IMR-90 (cell line): ENCODE data around the gene FIGLA. TPM values are rescaled to one million over a fixed set of nuclear protein-coding genes. Genes with fewer than 3 reads are reported as not detected.

ENCODE experiments used
- ATAC-seq: fragments of 200-7000 bp; cut with Tn5 transposase; 2 replicates; pipeline ENCODE4 v1.9.1; 2020; ENCODE audit warnings: low read depth, mild to moderate bottlenecking, moderate library complexity
- BruUV-seq: library from RNA; stranded (reverse); fragments of 400-500 nt; replicated peaks from 2 replicates; lab custom pipeline; 2021; lab: Mats Ljungman, UMichigan
- CTCF ChIA-PET: fragments of 300-600 bp; formaldehyde crosslinking; extraction: SDS; loops from one replicate; lab custom pipeline; 2021; ENCODE audit warnings: antibody characterized with exemption; lab: Yijun Ruan, JAX
- POLR2A ChIA-PET: fragments of 300-600 bp; sonication (Branson Sonifier 250); formaldehyde crosslinking; loops from one replicate; lab custom pipeline; 2022; ENCODE audit warnings: antibody characterized with exemption; ENCODE audit not compliant: unreplicated experiment; lab: Charles Lee
- DNase-seq: peaks from one replicate; pipeline ENCODE4 v3.0.0; 2013
- H2AFZ ChIP-seq: replicated peaks from 2 replicates; pipeline ENCODE3; 2013; ENCODE audit warnings: low read length, mild to moderate bottlenecking; ENCODE audit not compliant: poor library complexity
- H2AK5ac ChIP-seq: 2 replicates; pipeline ENCODE4 v1.6.1; 2013; ENCODE audit warnings: low read depth, low read length, inconsistent platforms
- H2AK9ac ChIP-seq: replicated peaks from 2 replicates; pipeline ENCODE3; 2013; ENCODE audit warnings: mild to moderate bottlenecking, low read depth, low read length, moderate library complexity; ENCODE audit not compliant: poor library complexity
- H2BK120ac ChIP-seq: 2 replicates; pipeline ENCODE4 v1.6.1; 2013; ENCODE audit warnings: low read depth, low read length, inconsistent platforms
- H2BK15ac ChIP-seq: 3 replicates; pipeline ENCODE4 v1.6.1; 2013; ENCODE audit warnings: low read depth, low read length, inconsistent platforms
- H2BK20ac ChIP-seq: 2 replicates; pipeline ENCODE4 v1.6.1; 2013; ENCODE audit warnings: low read depth, mild to moderate bottlenecking, inconsistent platforms, low read length, moderate library complexity
- H2BK5ac ChIP-seq: 2 replicates; pipeline ENCODE4 v1.6.1; 2013; ENCODE audit warnings: mild to moderate bottlenecking, low read depth, low read length, inconsistent platforms; ENCODE audit not compliant: poor library complexity, severe bottlenecking
- H3K14ac ChIP-seq: replicated peaks from 2 replicates; pipeline ENCODE4 v1.6.1; 2013; ENCODE audit warnings: low read depth, low read length, inconsistent platforms
- H3K18ac ChIP-seq: 2 replicates; pipeline ENCODE4 v1.6.1; 2013; ENCODE audit warnings: low read depth, low read length, control low read depth
- H3K23ac ChIP-seq: 2 replicates; pipeline ENCODE4 v1.6.1; 2013; ENCODE audit warnings: low read depth, low read length, inconsistent platforms
- H3K27ac ChIP-seq: 2 replicates; pipeline ENCODE4 v1.5.1; 2013; ENCODE audit warnings: mild to moderate bottlenecking, control low read depth, low read length; ENCODE audit not compliant: insufficient read depth
- H3K27me3 ChIP-seq: 2 replicates; pipeline ENCODE4 v1.6.1; 2013; ENCODE audit warnings: low read length; ENCODE audit not compliant: control insufficient read depth, insufficient read depth
- H3K36me3 ChIP-seq: 2 replicates; pipeline ENCODE4 v1.6.1; 2013; ENCODE audit warnings: low read length, mixed read lengths; ENCODE audit not compliant: control insufficient read depth, insufficient read depth
- H3K4ac ChIP-seq: 2 replicates; pipeline ENCODE4 v1.6.1; 2013; ENCODE audit warnings: low read depth, low read length, inconsistent platforms
- H3K4me1 ChIP-seq: 2 replicates; pipeline ENCODE4 v1.6.1; 2013; ENCODE audit warnings: low read length, mixed read lengths; ENCODE audit not compliant: control insufficient read depth, insufficient read depth
- H3K4me2 ChIP-seq: 2 replicates; pipeline ENCODE4 v1.6.1; 2013; ENCODE audit warnings: low read depth, mild to moderate bottlenecking, control low read depth, low read length, moderate library complexity
- H3K4me3 ChIP-seq: 2 replicates; pipeline ENCODE4 v1.5.1; 2013; ENCODE audit warnings: low read depth, mild to moderate bottlenecking, control low read depth, low read length, moderate library complexity; ENCODE audit not compliant: insufficient read depth
- H3K56ac ChIP-seq: 2 replicates; pipeline ENCODE4 v1.6.1; 2013; ENCODE audit warnings: low read length, inconsistent platforms; ENCODE audit not compliant: insufficient read depth; ENCODE audit errors: extremely low read depth
- H3K79me1 ChIP-seq, 2 experiments: 2 replicates each; pipeline ENCODE4 v1.6.1; 2013; ENCODE audit warnings: low read length in 2 of 2, inconsistent platforms in 1 of 2, low read depth in 1 of 2
- H3K9ac ChIP-seq: 2 replicates; pipeline ENCODE4 v1.6.1; 2013; ENCODE audit warnings: low read depth, low read length, control low read depth
- H3K9me1 ChIP-seq: 2 replicates; pipeline ENCODE4 v1.6.1; 2013; ENCODE audit warnings: low read length, inconsistent platforms; ENCODE audit not compliant: insufficient read depth
- H3K9me3 ChIP-seq: 2 replicates; pipeline ENCODE4 v1.6.1; 2013; ENCODE audit warnings: low read length; ENCODE audit not compliant: control insufficient read depth, insufficient read depth
- H4K20me1 ChIP-seq: 2 replicates; pipeline ENCODE4 v1.6.1; 2013; ENCODE audit warnings: low read length, inconsistent platforms; ENCODE audit not compliant: insufficient read depth
- H4K5ac ChIP-seq: 2 replicates; pipeline ENCODE4 v1.6.1; 2013; ENCODE audit warnings: mild to moderate bottlenecking, low read depth, low read length, control low read depth
- H4K8ac ChIP-seq, 2 experiments: 2 replicates each; pipeline ENCODE4 v1.6.1; 2013; ENCODE audit warnings: low read depth in 2 of 2, low read length in 2 of 2, control low read depth in 1 of 2, inconsistent platforms in 1 of 2
- H4K91ac ChIP-seq: 2 replicates; pipeline ENCODE4 v1.6.1; 2013; ENCODE audit warnings: low read depth, low read length, inconsistent platforms; ENCODE audit not compliant: insufficient read depth
- CEBPB ChIP-seq: IDR thresholded peaks from 2 replicates; pipeline ENCODE4 v1.6.1; 2012; ENCODE audit warnings: low read depth, low read length, improper control_type of control experiment
- FOS ChIP-seq: fragments of 150-350 bp; IDR thresholded peaks from 2 replicates; pipeline ENCODE4 v1.6.1; 2016; ENCODE audit warnings: low read depth, low read length
- MAZ ChIP-seq: IDR thresholded peaks from 2 replicates; pipeline ENCODE4 v1.6.1; 2012; ENCODE audit warnings: low read depth, mild to moderate bottlenecking, low read length, improper control_type of control experiment, moderate library complexity, borderline replicate concordance
- MXI1 ChIP-seq: IDR thresholded peaks from 2 replicates; pipeline ENCODE4 v1.6.1; 2012; ENCODE audit warnings: low read depth, mild to moderate bottlenecking, low read length, moderate library complexity, borderline replicate concordance
- NFE2L2 ChIP-seq: fragments of 150-350 bp; IDR thresholded peaks from 2 replicates; pipeline ENCODE4 v1.6.1; 2016; ENCODE audit warnings: low read depth, mild to moderate bottlenecking, low read length
- RAD21 ChIP-seq: IDR thresholded peaks from 2 replicates; pipeline ENCODE4 v1.6.1; 2012; ENCODE audit warnings: low read length, improper control_type of control experiment
- RFX5 ChIP-seq: IDR thresholded peaks from 2 replicates; pipeline ENCODE4 v1.8.0; 2012; ENCODE audit warnings: low read depth, mild to moderate bottlenecking, low read length, moderate library complexity
- WGBS, 2 experiments: methylation state at CpG; one replicate each; pipeline versions ENCODE4 v1.1.5 to v1.1.7; 2013; ENCODE audit warnings: missing lambda C conversion rate in 2 of 2; ENCODE audit not compliant: insufficient read length in 1 of 2; ENCODE audit errors: extremely low coverage in 2 of 2; 5-methylcytosine and 5-hydroxymethylcytosine counted together
- dilution Hi-C: fragments of 300-500 bp; cut with HindIII; formaldehyde crosslinking; loops from one replicate; pipeline ENCODE4 v1.14.3; 2018; ENCODE audit warnings: low sequenced_read_pairs; ENCODE audit not compliant: unreplicated experiment
- in situ Hi-C: fragments of 300-500 bp; cut with MboI; formaldehyde crosslinking; loops from 3 replicates; pipeline ENCODE4 v1.14.3; 2019; ENCODE audit warnings: low sequenced_read_pairs, inconsistent platforms, mixed read lengths
- intact Hi-C: fragments of 100-400 bp; cut with micrococcal nuclease; formaldehyde crosslinking; loops from 2 replicates; pipeline ENCODE4 v1.10.0; 2022
- polyA plus RNA-seq, 3 experiments: library from polyadenylated mRNA; depleted of rRNA; stranded (reverse); fragments of >200 nt; gene quantifications; 2 replicates each; pipeline ENCODE4 v1.2.3, GENCODE V29; 2012; ENCODE audit warnings: low replicate concordance in 1 of 3
- total RNA-seq: library from RNA; depleted of rRNA; stranded (reverse); fragments of >200 nt; gene quantifications from 2 replicates; pipeline ENCODE4 v1.2.3, GENCODE V29; 2012
- TF ChIP-seq, protein P1 (sequence below): fragments of 150-350 bp; IDR thresholded peaks from 2 replicates; pipeline ENCODE4 v1.6.1; 2016; ENCODE audit warnings: low read depth, mild to moderate bottlenecking, low read length, moderate library complexity, borderline replicate concordance

Gene FIGLA
- total and polyA plus RNA-seq, 2 of the 4 experiments (the other 2 are of a cell fraction), result not detected

DNA sequence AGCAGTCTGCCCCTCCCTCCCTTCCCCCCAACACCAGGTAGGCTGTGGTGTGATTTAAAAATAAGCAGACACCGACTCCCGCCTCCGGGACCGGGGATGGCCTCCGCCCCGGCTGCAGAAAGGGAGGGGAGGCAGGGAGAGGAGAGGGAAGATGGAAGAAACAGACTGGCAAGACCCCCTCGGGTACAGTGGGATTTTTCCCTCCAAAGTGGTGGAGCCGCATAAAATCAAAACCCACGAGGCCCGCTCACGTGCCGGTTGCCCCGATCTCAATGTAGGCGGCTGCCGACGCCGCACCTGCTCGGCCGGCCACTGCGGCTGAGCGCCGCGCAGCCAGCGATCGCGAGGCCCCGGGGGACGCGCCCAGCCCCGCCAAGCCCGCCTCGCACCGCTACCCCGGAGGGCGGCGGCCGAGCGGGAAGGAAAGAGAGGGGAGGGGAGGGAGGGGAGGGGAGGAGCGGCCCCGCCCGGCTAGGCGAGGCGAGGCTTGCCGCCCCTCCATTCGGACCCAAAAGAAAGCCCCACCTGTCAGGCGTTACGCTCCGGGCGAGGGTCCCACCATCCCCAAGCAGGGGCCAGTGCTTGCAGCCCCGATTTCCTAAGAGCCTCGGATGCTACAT, 23.3 kb downstream of the FIGLA start:
- TF ChIP-seq RAD21, result no peak
- no peak for TF ChIP-seq MXI1
- no peak for TF ChIP-seq CEBPB
- TF ChIP-seq RFX5, result no peak
- no peak for TF ChIP-seq FOS
- TF ChIP-seq NFE2L2, result no peak
- TF ChIP-seq MAZ, result no peak
- TF ChIP-seq, protein P1, sequence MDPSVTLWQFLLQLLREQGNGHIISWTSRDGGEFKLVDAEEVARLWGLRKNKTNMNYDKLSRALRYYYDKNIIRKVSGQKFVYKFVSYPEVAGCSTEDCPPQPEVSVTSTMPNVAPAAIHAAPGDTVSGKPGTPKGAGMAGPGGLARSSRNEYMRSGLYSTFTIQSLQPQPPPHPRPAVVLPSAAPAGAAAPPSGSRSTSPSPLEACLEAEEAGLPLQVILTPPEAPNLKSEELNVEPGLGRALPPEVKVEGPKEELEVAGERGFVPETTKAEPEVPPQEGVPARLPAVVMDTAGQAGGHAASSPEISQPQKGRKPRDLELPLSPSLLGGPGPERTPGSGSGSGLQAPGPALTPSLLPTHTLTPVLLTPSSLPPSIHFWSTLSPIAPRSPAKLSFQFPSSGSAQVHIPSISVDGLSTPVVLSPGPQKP, result no peak
- H3K27me3 ChIP-seq, result peaks cover 46% of the 10 kb centered on the region
- DNase-seq, result no peak

More for the DNA sequence above, 23.3 kb downstream of the FIGLA start:
- no peak overlapping the region for H3K9ac ChIP-seq
- H3K9me3 ChIP-seq, result no peaks in the 10 kb centered on the region
- in situ Hi-C loops, result no loop called here
- H2AFZ ChIP-seq, result peak overlapping the region; percentile 49
- H4K91ac ChIP-seq, result no peak overlapping the region
- H3K4me3 ChIP-seq, result no peak overlapping the region
- H2BK15ac ChIP-seq, result no peak overlapping the region
- 1% methylated on average over 14 of the region's 51 CpGs; no CpG with 5 or more reads in 1 of the 2 experiments for WGBS, 2 experiments
- no peak overlapping the region for H2BK5ac ChIP-seq
- intact Hi-C loops, result no loop called here
- dilution Hi-C loops, result no loop called here
- ChIA-PET POLR2A (no interaction called here), CTCF (no interaction called here)
- H2AK9ac ChIP-seq, result no peak overlapping the region
- BruUV-seq, result no TSS peak
- H3K23ac ChIP-seq, result no peak overlapping the region
- H2BK120ac ChIP-seq, result no peak overlapping the region
- no peak overlapping the region for H3K56ac ChIP-seq
- H3K79me1 ChIP-seq, result no peaks in the 10 kb centered on the region
- no peak overlapping the region for H4K8ac ChIP-seq
- peaks cover 2% of the 10 kb centered on the region; the same call in 1 of the 2 replicates for H3K9me1 ChIP-seq
- no peak overlapping the region for H4K5ac ChIP-seq
- H3K36me3 ChIP-seq, result no peaks in the 10 kb centered on the region
- no peak for ATAC-seq
- no peak overlapping the region for H2AK5ac ChIP-seq
- H3K14ac ChIP-seq, result no peak overlapping the region
- no peak overlapping the region for H3K4ac ChIP-seq
- no peaks in the 10 kb centered on the region for H4K20me1 ChIP-seq
- H2BK20ac ChIP-seq, result no peak overlapping the region
- H3K27ac ChIP-seq, result no peak overlapping the region
- H3K18ac ChIP-seq, result no peak overlapping the region
- no peaks in the 10 kb centered on the region for H3K4me1 ChIP-seq
- no peak overlapping the region; the same call in 1 of the 2 replicates for H3K4me2 ChIP-seq
